IPS-20b (cell line): ENCODE results near the gene C1orf87.

Source experiments
- H3K27ac ChIP-seq: one replicate; pipeline ENCODE4 v1.5.1; 2013; ENCODE audit warnings: low read length
- H3K27me3 ChIP-seq: 2 replicates; pipeline ENCODE4 v1.6.1; 2013; ENCODE audit warnings: mild to moderate bottlenecking, low read length, inconsistent platforms; ENCODE audit not compliant: insufficient read depth
- H3K36me3 ChIP-seq: 2 replicates; pipeline ENCODE4 v1.6.1; 2013; ENCODE audit warnings: low read depth, mild to moderate bottlenecking, inconsistent platforms, low read length, moderate library complexity; ENCODE audit not compliant: insufficient read depth
- H3K4me1 ChIP-seq: 2 replicates; pipeline ENCODE4 v1.6.1; 2013; ENCODE audit warnings: mild to moderate bottlenecking, control low read depth, inconsistent platforms, low read length, moderate library complexity; ENCODE audit not compliant: insufficient read depth
- H3K4me3 ChIP-seq: 2 replicates; pipeline ENCODE4 v1.5.1; 2013; ENCODE audit warnings: mild to moderate bottlenecking, low read length, inconsistent platforms
- H3K9ac ChIP-seq: 2 replicates; pipeline ENCODE4 v1.6.1; 2013; ENCODE audit warnings: low read depth, mild to moderate bottlenecking, inconsistent platforms, low read length, moderate library complexity
- H3K9me3 ChIP-seq: 2 replicates; pipeline ENCODE4 v1.6.1; 2013; ENCODE audit warnings: mild to moderate bottlenecking, low read depth, low read length, inconsistent platforms; ENCODE audit not compliant: insufficient read depth

The C1orf87 gene

DNA sequence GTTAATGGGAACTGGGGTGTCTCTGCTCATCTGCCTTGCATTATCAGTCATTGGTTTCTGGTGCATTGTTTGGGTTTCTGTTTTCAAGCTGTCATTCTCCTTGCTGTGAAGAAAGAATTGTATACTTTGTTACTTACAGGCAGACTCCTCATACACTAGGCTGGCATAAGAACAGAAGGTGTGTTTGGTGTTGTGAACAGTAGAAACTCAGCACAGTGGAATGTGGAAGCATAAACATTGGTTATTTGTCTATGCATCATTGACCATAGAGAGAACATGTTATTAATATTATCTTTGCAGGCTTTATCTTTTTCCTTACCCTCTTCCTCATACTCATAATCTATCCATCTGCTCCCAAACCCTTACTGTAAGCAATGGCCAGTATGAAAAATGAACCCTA is 18.2 kb downstream of the C1orf87 start:
- Histone ChIP-seq H3K27me3 (no peaks in the 10 kb centered on the region), H3K4me3 (no peak overlapping the region), H3K9me3 (no peaks in the 10 kb centered on the region; the same call in 1 of the 2 replicates), H3K9ac (no peak overlapping the region), H3K36me3 (no peaks in the 10 kb centered on the region), H3K4me1 (no peaks in the 10 kb centered on the region), H3K27ac (no peak overlapping the region)

DNA sequence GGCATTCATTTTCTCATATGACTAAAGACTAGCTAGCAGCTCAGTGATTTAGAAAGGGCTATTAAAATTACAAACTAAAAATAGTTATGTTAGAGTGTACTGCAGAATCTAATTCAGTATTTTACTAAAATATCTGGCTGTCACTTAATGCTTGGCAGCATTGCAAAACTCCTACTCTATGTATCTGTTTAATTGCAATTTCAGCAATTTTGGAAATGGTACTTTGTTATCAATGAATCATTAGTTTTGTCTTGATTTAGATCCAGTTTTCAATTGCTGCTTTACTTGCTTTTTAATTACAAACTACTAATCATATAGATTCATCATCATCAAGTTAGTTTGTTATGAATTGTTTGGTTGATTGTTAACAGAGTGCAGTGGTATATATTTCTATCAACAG is 19.2 kb downstream of the C1orf87 start:
- H3K4me3 ChIP-seq: no peak overlapping the region
- no peak overlapping the region for H3K27ac ChIP-seq
- peaks cover 2% of the 10 kb centered on the region for H3K9me3 ChIP-seq
- no peak overlapping the region for H3K9ac ChIP-seq
- no peaks in the 10 kb centered on the region for H3K27me3 ChIP-seq
- no peaks in the 10 kb centered on the region for H3K4me1 ChIP-seq
- H3K36me3 ChIP-seq: no peaks in the 10 kb centered on the region

DNA sequence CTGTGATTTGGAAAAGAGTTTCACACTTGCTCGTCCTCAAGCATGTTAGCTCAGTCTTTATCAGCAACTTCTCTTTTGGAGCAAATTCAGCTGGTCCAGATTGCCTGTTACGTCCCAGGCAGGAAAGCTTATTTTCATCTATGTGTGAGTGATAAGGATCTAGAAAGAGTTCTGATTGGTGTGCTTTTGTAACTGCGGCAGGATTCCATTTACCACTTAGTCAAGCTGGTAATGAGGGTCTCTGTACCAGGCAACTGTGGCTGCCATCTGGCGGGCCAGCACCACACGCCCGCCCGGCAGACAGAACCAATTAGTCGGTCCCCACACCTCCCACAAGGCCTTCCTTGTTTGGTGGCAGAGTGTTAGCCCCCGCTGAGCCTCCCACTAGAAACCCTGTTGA is 21.0 kb downstream of the C1orf87 start:
- H3K9ac ChIP-seq: no peak overlapping the region
- no peak overlapping the region for H3K27ac ChIP-seq

DNA sequence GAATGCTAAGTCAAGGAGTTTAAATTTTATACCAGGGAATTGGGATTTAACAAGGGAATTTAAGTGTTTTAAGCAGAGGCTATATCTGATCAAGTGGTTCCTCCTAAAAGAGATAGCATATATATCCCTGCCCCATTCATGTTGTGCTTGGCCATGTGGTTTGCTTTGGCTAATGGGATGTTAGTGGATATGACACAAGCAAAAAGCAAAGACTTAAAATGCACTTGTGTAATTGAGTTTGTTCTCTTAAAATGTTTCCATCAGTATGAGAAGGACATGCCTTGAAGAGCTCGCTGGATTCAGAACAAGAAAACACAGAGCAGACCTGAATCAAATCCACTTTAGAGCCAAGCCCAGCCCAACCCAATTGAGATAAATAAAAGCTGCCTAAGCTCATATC is 22.4 kb downstream of the C1orf87 start:
- H3K9ac ChIP-seq: no peak overlapping the region
- H3K9me3 ChIP-seq: peaks cover 8% of the 10 kb centered on the region
- H3K4me1 ChIP-seq: no peaks in the 10 kb centered on the region
- no peaks in the 10 kb centered on the region for H3K27me3 ChIP-seq
- no peaks in the 10 kb centered on the region for H3K36me3 ChIP-seq
- H3K27ac ChIP-seq: no peak overlapping the region
- no peak overlapping the region for H3K4me3 ChIP-seq

More for the DNA sequence above, 21.0 kb downstream of the C1orf87 start:
- H3K27me3 ChIP-seq: no peaks in the 10 kb centered on the region
- no peak overlapping the region for H3K4me3 ChIP-seq
- peaks cover 8% of the 10 kb centered on the region for H3K9me3 ChIP-seq
- no peaks in the 10 kb centered on the region for H3K36me3 ChIP-seq
- no peaks in the 10 kb centered on the region for H3K4me1 ChIP-seq

GRCh38 chr1:60049188-60049587 is 24.4 kb downstream of the C1orf87 start:
- H3K9me3 ChIP-seq: peaks cover 8% of the 10 kb centered on the region
- H3K27me3 ChIP-seq: no peaks in the 10 kb centered on the region
- H3K27ac ChIP-seq: no peak overlapping the region
- H3K9ac ChIP-seq: no peak overlapping the region
- no peaks in the 10 kb centered on the region for H3K4me1 ChIP-seq
- no peaks in the 10 kb centered on the region for H3K36me3 ChIP-seq
- no peak overlapping the region for H3K4me3 ChIP-seq

GRCh38 chr1:60044881-60045280 is 28.7 kb downstream of the C1orf87 start:
- H3K4me3 ChIP-seq: no peak overlapping the region
- H3K27me3 ChIP-seq: no peaks in the 10 kb centered on the region
- H3K9me3 ChIP-seq: peaks cover 8% of the 10 kb centered on the region; the same call in 1 of the 2 replicates
- H3K4me1 ChIP-seq: no peaks in the 10 kb centered on the region; the same call in 1 of the 2 replicates
- no peak overlapping the region for H3K9ac ChIP-seq
- no peak overlapping the region for H3K27ac ChIP-seq
- no peaks in the 10 kb centered on the region for H3K36me3 ChIP-seq

- H3K27me3 ChIP-seq: no peaks in the 10 kb centered on the region
- H3K36me3 ChIP-seq: no peaks in the 10 kb centered on the region
- H3K4me3 ChIP-seq: no peak overlapping the region
- no peaks in the 10 kb centered on the region for H3K9me3 ChIP-seq
- H3K9ac ChIP-seq: no peak overlapping the region
- H3K4me1 ChIP-seq: no peaks in the 10 kb centered on the region; the same call in 1 of the 2 replicates
- no peak overlapping the region for H3K27ac ChIP-seq
Observed at GRCh38 chr1:60041783-60042182, 31.8 kb downstream of the C1orf87 start.

GRCh38 chr1:60037669-60038068 is 35.9 kb downstream of the C1orf87 start:
- Histone ChIP-seq H3K27ac (no peak overlapping the region), H3K4me3 (no peak overlapping the region), H3K4me1 (no peaks in the 10 kb centered on the region; the same call in 1 of the 2 replicates), H3K27me3 (no peaks in the 10 kb centered on the region), H3K36me3 (no peaks in the 10 kb centered on the region), H3K9ac (no peak overlapping the region), H3K9me3 (no peaks in the 10 kb centered on the region)

DNA sequence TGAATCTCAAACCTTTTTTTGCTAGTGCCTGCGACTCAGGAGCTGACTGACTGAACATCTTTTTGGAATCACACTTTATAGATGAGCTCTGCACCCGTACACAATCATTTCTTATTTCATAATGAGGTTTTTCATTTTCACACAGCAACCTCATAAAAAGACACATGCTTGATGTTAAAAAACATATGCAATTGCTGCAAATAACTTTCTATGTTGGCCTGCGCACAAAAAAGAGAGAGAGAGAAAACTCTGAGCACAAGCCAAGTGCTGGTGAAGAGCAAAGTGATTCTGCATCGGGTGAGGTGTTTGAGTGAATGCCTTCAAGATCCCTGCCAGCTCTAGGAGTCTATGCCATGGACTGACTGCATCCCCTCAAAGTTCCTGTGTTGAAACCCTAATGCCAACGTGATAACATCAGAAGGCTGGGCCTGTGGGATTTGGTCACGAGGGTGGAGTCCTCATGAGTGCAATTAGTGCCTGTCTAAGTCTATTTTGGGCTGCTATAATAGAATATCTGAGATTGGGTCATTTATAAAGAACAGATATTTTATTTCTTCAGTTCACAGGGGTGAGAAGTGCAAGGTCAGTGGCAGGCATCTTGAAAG is 36.6 kb downstream of the C1orf87 start:
- H3K4me1 ChIP-seq: no peaks in the 10 kb centered on the region
- H3K27me3 ChIP-seq: no peaks in the 10 kb centered on the region
- H3K27ac ChIP-seq: no peak overlapping the region
- H3K36me3 ChIP-seq: no peaks in the 10 kb centered on the region
- no peak overlapping the region for H3K9ac ChIP-seq
- no peak overlapping the region for H3K4me3 ChIP-seq
- H3K9me3 ChIP-seq: no peaks in the 10 kb centered on the region

DNA sequence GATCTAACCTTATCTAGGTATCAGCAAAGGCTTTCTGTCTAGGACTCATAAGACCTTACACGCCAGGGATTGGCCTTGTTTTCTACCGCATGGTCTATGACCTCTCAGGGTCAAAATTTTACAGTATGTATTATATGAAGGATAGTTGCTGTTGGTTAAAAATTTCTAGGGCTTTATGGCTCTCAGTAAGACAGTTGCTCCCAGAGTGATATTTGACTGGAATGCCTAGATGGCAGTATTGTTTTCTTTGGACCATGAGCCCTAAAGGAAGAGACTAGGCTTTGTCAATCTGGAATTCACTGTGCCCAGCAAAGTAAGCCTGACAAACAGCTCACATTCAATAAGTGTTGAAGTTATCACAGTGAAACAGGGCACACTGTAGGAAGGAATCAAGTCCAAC is 37.6 kb downstream of the C1orf87 start:
- no peak overlapping the region for H3K27ac ChIP-seq
- H3K9ac ChIP-seq: no peak overlapping the region
- H3K9me3 ChIP-seq: no peaks in the 10 kb centered on the region
- no peaks in the 10 kb centered on the region for H3K27me3 ChIP-seq
- H3K4me1 ChIP-seq: no peaks in the 10 kb centered on the region
- H3K36me3 ChIP-seq: no peaks in the 10 kb centered on the region
- no peak overlapping the region for H3K4me3 ChIP-seq

GRCh38 chr1:60034999-60035398 is 38.6 kb downstream of the C1orf87 start:
- no peak overlapping the region for H3K4me3 ChIP-seq
- H3K9me3 ChIP-seq: no peaks in the 10 kb centered on the region
- no peaks in the 10 kb centered on the region for H3K27me3 ChIP-seq
- H3K9ac ChIP-seq: no peak overlapping the region
- H3K4me1 ChIP-seq: no peaks in the 10 kb centered on the region
- H3K27ac ChIP-seq: no peak overlapping the region
- H3K36me3 ChIP-seq: no peaks in the 10 kb centered on the region

DNA sequence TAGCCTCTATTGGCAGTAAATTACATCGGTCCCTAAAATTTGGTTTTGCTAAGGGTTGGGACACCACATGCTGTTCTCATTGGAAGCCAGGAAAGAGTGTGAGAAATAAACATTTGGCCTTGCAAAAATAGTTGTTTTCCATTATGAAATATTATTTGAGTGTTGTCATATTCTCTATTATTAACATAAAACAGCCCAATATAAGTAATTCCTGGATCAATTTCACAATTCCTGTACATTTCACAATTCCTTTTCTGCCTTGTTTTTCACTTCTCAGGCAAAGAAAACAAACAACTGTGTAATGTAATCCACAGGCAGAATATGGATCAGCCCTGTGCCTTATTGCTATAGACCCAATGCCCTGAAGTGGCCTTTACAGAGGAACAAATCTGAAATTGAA is 40.5 kb downstream of the C1orf87 start:
- Histone ChIP-seq H3K9ac (no peak overlapping the region), H3K27ac (no peak overlapping the region), H3K4me1 (no peaks in the 10 kb centered on the region), H3K4me3 (no peak overlapping the region), H3K9me3 (no peaks in the 10 kb centered on the region), H3K36me3 (no peaks in the 10 kb centered on the region), H3K27me3 (no peaks in the 10 kb centered on the region)
